HG03060 (cell line): ENCODE results near the gene PDE4D.
A peak's percentile ranks its signal among the peaks of the same experiment; 100 is the strongest.

Experiments
- ATAC-seq: cut with Tn5 transposase; IDR thresholded peaks from one replicate; pipeline ENCODE4 v1.9.1; 2021; ENCODE audit warnings: low read depth, moderate number of reproducible peaks; ENCODE audit not compliant: unreplicated experiment

PDE4D gene

DNA sequence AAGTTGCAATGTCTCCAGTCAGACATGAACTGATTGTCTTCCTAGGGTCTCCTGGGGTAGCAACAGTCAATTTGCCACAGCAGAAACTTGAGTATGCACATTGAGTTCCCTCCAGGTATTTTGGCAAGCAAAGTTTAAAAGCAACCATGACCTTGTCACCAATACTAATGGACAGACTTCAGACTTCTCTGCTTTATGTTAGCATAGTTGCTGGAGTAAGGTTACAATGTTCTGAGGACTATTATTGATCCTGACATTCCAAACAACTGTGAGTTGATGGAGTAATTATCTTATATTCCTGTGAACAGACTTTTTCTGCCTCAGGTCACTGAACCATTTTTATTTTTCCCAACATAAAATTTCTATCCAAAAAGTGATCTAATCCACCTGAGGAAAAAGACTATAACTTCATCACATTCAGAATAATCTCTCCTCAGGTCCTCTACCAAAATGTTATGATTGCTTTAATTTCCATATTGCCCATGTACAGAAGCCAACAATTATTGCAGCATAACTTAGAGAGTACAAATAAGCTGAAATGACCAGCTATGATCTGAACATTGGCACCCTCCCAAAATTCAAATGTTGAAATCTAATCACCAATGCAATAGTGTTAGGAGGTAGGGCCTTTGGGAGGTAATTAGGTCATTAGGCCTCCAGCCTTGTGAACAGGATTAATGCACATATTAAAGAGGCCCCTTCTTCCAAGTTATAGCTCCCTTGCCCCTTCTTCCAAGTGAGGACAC lies 228.3 kb downstream of the PDE4D start:
- no peak for ATAC-seq

DNA sequence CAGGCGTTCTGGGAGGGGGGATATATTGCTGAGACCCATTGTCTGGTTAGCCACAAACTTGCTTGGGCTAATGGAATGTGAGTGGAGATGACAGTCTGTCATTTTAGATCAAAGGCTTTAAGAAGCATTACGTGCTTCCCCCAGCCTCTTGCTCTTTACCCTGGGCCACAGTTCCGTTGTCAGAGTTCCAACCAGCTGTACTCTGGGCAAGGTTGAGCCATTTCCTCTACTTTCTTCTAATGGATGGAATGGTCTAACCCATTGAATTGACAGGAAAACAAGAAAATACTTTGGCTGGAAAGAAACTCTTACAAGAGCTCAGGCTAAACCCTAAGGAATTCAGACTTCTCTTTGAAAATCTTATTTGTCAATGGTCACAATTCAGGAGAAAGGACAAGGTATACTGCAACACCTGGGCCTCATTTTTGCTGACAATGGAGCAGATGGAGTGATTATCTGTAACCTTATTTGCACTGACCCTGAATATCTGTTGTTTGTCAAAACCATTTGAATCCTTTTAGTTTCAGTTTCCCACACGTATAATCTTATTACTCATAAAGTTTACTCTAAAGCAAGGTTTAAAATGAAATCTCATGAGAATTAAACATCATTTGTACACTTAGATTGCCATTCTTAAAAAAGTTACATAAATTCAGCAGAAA lies 231.4 kb downstream of the PDE4D start:
- no peak for ATAC-seq

GRCh38 chr5:59661311-59661710 lies 232.2 kb downstream of the PDE4D start:
- ATAC-seq, result no peak

DNA sequence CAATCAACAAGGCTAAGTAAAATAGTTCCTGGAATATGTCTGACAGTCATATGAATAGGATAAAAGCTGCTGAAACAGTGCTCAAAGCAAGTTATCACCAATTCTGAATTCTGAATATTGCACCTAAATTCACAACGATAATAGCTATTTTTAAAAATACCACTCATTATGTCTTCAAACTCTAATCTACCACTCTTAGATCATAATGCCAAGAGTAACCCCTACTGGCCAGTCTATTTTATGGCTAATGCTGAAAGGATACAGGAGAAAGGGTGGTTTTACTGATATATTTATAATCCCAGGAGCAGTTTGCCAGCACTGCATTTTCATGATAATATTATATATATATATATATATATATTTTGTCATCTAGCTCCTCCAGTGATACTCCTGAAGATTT lies 232.8 kb downstream of the PDE4D start:
- ATAC-seq, result peak; percentile 48

DNA sequence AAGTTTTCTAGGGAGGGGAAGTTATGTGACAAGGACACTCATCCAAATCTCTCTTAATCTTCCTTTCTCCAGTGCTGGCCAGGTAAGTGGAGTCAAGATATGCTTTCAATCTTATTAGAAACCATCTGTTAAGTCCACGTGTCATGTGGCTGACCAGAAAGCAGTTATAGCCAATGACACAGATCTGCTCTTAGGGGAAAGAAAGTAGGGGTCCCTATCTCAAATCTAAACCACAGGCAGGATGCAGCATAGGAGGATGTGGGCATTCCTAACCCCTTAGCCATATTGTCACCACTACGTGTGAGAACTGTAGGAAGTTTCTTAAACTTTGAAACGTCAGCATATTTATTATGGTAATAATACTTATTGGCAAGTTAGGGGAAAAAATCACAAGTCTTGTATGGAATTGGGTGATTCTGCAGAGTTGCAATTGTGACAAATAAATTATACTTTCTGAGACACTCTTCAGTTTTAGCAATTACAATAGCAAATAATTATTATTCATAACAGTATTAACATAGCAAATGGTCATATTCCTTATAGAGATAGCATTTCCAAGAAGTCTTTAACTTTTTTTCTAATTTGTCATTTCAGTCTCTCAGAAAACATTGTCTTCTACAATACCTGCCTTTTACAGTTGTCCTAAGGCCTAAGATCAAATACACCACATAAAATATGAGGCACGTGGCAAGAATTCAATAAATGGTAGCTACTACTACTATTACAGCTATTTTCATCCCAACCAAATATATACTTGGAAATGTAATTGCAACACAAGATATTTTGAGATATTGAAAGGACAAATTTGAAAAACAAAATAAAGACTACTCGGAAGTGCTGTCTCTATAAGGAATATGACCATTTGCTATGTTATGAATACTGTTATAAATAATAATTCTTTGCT lies 236.9 kb downstream of the PDE4D start:
- ATAC-seq, result no peak

- no peak for ATAC-seq
Observed at GRCh38 chr5:59655693-59656309, 237.7 kb downstream of the PDE4D start.

- ATAC-seq, result no peak
Observed at GRCh38 chr5:59654691-59655090, 238.8 kb downstream of the PDE4D start.

DNA sequence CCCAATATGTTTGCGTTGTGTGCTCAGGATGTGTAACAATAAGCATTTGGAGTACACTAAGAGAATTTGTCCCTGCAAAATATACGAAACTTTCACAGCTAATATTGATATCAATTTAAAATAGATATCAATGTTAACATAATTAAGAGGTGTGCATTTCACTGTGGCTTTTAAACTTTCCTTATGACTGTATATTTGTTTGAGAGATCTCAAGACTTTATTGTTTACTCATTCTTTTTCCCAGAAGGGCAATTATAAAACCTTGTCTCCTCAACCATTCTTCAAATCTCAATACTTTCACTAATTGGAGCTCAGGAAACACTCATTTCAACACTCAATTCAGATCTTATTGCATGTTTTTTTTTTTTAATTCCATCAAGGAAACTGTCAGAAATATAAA lies 241.1 kb downstream of the PDE4D start:
- no peak for ATAC-seq

GRCh38 chr5:59648949-59649921 lies 244.3 kb downstream of the PDE4D start:
- ATAC-seq, result no peak

GRCh38 chr5:59648038-59648831 lies 245.3 kb downstream of the PDE4D start:
- no peak for ATAC-seq

DNA sequence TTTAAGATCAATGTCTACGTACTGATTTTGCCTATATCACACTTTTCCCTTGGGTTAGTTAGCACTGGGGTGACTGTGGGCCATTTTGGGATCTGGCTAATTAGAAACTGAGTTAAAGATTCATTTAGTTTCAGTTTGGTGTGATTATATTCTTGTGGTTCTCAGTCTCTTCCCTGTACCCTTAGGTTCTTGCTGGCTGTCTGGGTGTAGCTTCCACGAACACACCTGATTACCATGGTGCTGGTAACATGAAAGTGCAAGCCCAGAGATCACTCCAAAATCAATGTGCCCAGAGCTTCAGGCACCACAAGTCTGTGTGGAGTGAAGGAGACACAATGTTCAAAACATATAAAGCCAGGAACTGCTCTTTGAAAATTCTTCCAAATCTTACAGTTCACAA lies 248.1 kb downstream of the PDE4D start:
- ATAC-seq, result no peak

GRCh38 chr5:59640411-59640810 lies 253.1 kb downstream of the PDE4D start:
- ATAC-seq, result no peak

DNA sequence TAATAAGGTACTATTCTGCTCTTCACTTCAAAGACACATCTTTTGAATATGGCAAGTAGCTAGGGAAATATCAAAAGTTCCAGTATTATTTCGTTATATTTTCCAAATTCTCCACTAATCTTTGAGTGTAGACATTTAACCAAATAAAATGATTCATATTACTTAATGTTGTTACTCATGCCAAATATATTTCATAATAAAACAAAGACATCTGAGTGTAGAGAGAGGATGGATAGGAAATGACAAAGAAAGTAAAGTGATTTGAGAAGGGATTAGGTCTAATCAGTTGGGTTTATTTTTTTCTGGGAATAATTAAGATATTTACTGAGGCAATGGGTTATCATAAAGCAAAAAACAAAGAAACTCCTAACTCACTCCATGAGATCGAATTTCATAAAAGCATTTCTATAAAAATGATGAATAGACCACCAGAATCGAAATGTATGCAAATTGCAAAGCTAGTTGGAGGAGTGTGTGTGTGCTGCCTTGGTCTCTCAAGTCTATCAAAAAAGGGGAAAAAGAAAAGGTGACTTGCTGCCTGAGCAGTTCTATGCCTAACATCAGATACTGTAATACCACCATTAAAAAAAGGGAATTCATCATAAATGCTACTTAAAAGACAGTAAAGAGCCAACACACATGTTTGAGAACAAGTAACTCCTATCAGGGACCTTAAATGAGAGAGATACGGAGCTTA lies 255.5 kb downstream of the PDE4D start:
- no peak for ATAC-seq

DNA sequence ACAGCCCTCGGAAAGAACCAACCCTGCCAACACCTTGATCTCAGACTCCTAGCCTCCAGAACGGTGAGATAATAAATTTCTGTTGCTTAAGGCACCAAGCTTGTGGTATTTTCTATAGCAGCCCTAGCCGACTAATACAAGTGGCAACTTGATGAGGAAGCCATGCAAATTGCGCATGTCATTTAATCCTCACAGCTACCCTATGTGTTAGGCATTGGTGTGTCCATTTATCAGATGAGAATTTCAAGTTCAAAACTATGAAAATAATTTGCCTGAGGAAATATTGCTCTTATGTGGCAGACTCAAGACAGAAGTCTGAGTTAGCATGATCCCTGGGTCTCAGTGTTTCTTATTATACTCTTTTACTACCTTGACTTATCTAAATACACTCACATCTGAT lies 264.0 kb downstream of the PDE4D start:
- no peak for ATAC-seq

GRCh38 chr5:59628062-59628828 lies 265.3 kb downstream of the PDE4D start:
- no peak for ATAC-seq

GRCh38 chr5:59624898-59625297 lies 268.6 kb downstream of the PDE4D start:
- ATAC-seq, result no peak

DNA sequence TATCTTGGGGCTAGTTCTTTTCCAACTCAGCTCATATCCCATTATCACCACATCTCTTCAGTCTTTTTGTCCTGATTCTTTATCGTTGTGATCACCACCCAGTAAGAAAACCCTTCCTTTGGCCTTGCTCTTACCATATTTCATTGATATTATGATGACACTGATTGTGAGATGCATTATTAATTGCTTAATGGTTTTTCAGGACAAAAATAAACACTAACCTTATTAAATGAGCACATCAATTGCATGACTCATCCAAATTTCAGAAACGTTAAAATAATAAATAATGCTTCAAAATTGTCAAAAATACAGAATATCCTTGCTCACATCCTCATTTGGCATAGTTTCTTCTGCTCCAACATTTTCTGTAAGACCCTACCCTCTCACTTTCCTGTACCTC lies 270.7 kb downstream of the PDE4D start:
- ATAC-seq, result no peak

DNA sequence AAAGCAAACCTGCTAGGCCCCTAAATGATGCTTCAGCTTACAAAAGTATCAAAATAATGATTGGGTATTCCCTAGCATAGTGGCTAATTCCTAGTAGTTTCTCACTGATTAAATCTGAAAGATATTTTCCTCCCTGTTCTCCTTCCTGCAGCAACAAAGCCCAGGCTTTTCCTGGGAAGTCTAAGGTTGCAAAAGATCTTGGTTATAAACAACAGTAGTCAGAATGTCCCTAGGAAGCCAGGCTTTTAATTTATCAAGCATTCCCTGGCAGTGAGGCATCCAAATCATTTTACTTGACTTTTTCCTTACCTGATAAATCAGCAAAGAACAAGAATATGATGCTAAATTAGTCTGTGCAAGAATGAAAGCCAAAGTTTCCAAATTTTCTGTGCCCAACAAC lies 272.0 kb downstream of the PDE4D start:
- ATAC-seq, result no peak
